HepG2 (cell line): ENCODE measurements around the gene ASB7.

Experiments
- ATF7 ChIP-seq, 2 experiments: fragments of 450-650 bp in 1 of 2; sonication (generic) in 1 of 2; formaldehyde crosslinking in 1 of 2; IDR thresholded peaks; 2 replicates each; pipeline versions ENCODE4 v1.4.0 to v1.6.1; 2016 to 2020; ENCODE audit warnings: antibody characterized with exemption in 1 of 2, mild to moderate bottlenecking in 1 of 2, missing genetic modification reagents in 1 of 2
- BRF2 ChIP-seq: sonication (generic); formaldehyde crosslinking; IDR thresholded peaks from 2 replicates; pipeline ENCODE4 v1.8.1; 2022; ENCODE audit warnings: mild to moderate bottlenecking, missing genetic modification reagents
- CTCF ChIP-seq: sonication (generic); formaldehyde crosslinking; IDR thresholded peaks from 2 replicates; pipeline ENCODE4 v1.5.0; 2020; ENCODE audit warnings: mild to moderate bottlenecking, missing genetic modification reagents, moderate library complexity
- E2F1 ChIP-seq: sonication (generic); formaldehyde crosslinking; IDR thresholded peaks from 2 replicates; pipeline ENCODE4 v1.5.0; 2020; ENCODE audit warnings: missing genetic modification reagents
- FOXA1 ChIP-seq, 2 experiments: fragments of 450-650 bp in 1 of 2; sonication (generic) in 1 of 2; formaldehyde crosslinking in 1 of 2; IDR thresholded peaks; 2 replicates each; pipeline versions ENCODE4 v1.4.0 to v1.6.1; 2016 to 2020; ENCODE audit warnings: missing genetic modification reagents in 1 of 2
- KAT7 ChIP-seq: IDR thresholded peaks from 2 replicates; pipeline ENCODE4 v1.6.1; 2018; ENCODE audit warnings: borderline replicate concordance, missing compliant biosample characterization
- POLR2A ChIP-seq, 2 experiments: IDR thresholded peaks; 2 replicates each; pipeline ENCODE4 v1.6.1; 2011; ENCODE audit warnings: low read depth in 2 of 2, low read length in 2 of 2, mild to moderate bottlenecking in 1 of 2, moderate library complexity in 1 of 2; ENCODE audit not compliant: insufficient read depth in 1 of 2
- RFXAP ChIP-seq: sonication (generic); formaldehyde crosslinking; IDR thresholded peaks from 2 replicates; pipeline ENCODE4 v1.4.0; 2020; ENCODE audit warnings: missing genetic modification reagents, borderline replicate concordance
- RNF219 ChIP-seq: sonication (generic); formaldehyde crosslinking; IDR thresholded peaks from 2 replicates; pipeline ENCODE4 v1.5.0; 2020; ENCODE audit warnings: mild to moderate bottlenecking, missing genetic modification reagents
- TAF1 ChIP-seq: sonication (generic); formaldehyde crosslinking; IDR thresholded peaks from 2 replicates; pipeline ENCODE4 v1.4.0; 2020; ENCODE audit warnings: missing genetic modification reagents
- ZNF282 ChIP-seq: fragments of 450-650 bp; IDR thresholded peaks from 2 replicates; pipeline ENCODE4 v1.6.1; 2018; ENCODE audit not compliant: partially characterized antibody
- ZNF329 ChIP-seq: sonication (generic); formaldehyde crosslinking; IDR thresholded peaks from 2 replicates; pipeline ENCODE4 v1.9.0; 2021; ENCODE audit warnings: low read depth, mild to moderate bottlenecking, missing genetic modification reagents
- ZNF362 ChIP-seq: sonication (generic); formaldehyde crosslinking; IDR thresholded peaks from 2 replicates; pipeline ENCODE4 v1.4.0; 2020; ENCODE audit warnings: missing genetic modification reagents, mild to moderate bottlenecking, borderline replicate concordance

- TF ChIP-seq RFXAP (no peak), ZNF329 (no peak), TAF1 (CRISPR knock-in tag) (no peak), CTCF (CRISPR knock-in tag) (no peak), KAT7 (CRISPR knock-in tag) (no peak), ZNF362 (CRISPR knock-in tag) (no peak), POLR2A (IDR thresholded peaks at IDR 0.05; ENCODE audit: insufficient read depth in 1 of 2, low read depth in 2 of 2, low read length in 2 of 2) (no peak), ZNF282 (no peak), BRF2 (no peak), RNF219 (no peak), FOXA1 (IDR thresholded peaks at IDR 0.05) (no peak), FOXA1 (CRISPR knock-in tag; IDR thresholded peaks at IDR 0.05) (no peak), E2F1 (CRISPR knock-in tag) (no peak), ATF7 (IDR thresholded peaks at IDR 0.05) (no peak), ATF7 (CRISPR knock-in tag; IDR thresholded peaks at IDR 0.05) (no peak)
These were observed 6.4 kb upstream of the ASB7 start for GRCh38 chr15:100595964-100596363.
